OCI-LY7 (cell line): Measurements from ENCODE around the gene CSDE1. TPM values are rescaled to one million over a fixed set of nuclear protein-coding genes. Genes with fewer than 3 reads are reported as not detected.

Experiments used
- BruUV-seq: library from RNA; stranded (reverse); fragments of 400-500 nt; replicated peaks from 2 replicates; lab custom pipeline; 2021; lab: Mats Ljungman, UMichigan
- CTCF ChIA-PET: fragments of 300-600 bp; sonication (Branson Sonifier 250); formaldehyde crosslinking; loops from one replicate; lab custom pipeline; 2022; ENCODE audit warnings: antibody characterized with exemption; ENCODE audit not compliant: unreplicated experiment; lab: Charles Lee
- POLR2A ChIA-PET: fragments of 300-600 bp; sonication (Branson Sonifier 250); formaldehyde crosslinking; loops from one replicate; lab custom pipeline; 2022; ENCODE audit warnings: antibody characterized with exemption; lab: Charles Lee
- DNase-seq: peaks from one replicate; pipeline ENCODE4 v3.0.0-alpha.2; 2015; ENCODE audit warnings: low spot score
- H2AFZ ChIP-seq: fragments of 200-600 bp; sonication (generic), shearing (Covaris generic); 2 replicates; pipeline ENCODE4 v1.6.1; 2014; ENCODE audit warnings: mild to moderate bottlenecking, antibody characterized with exemption, low read length, moderate library complexity
- H3K27ac ChIP-seq: fragments of 200-600 bp; sonication (generic); 2 replicates; pipeline ENCODE4 v1.5.1; 2014; ENCODE audit warnings: mixed run types, low read depth, mild to moderate bottlenecking, moderate library complexity, low read length, inconsistent platforms; ENCODE audit not compliant: poor library complexity, severe bottlenecking
- H3K36me3 ChIP-seq: fragments of 200-600 bp; sonication (generic); 2 replicates; pipeline ENCODE4 v1.6.1; 2014; ENCODE audit warnings: mild to moderate bottlenecking, antibody characterized with exemption, low read length, moderate library complexity, mixed read lengths; ENCODE audit not compliant: insufficient read depth
- H3K4me1 ChIP-seq: fragments of 200-600 bp; sonication (generic); 2 replicates; pipeline ENCODE4 v1.5.1; 2014; ENCODE audit warnings: mild to moderate bottlenecking, low read length; ENCODE audit not compliant: insufficient read depth, poor library complexity, severe bottlenecking
- H3K4me2 ChIP-seq: fragments of 200-600 bp; sonication (generic); 2 replicates; pipeline ENCODE4 v1.6.1; 2014; ENCODE audit warnings: mild to moderate bottlenecking, low read length
- H3K4me3 ChIP-seq: fragments of 200-600 bp; sonication (generic); 2 replicates; pipeline ENCODE4 v1.5.1; 2014; ENCODE audit warnings: mild to moderate bottlenecking, low read depth, low read length; ENCODE audit not compliant: poor library complexity, severe bottlenecking
- H3K79me2 ChIP-seq: fragments of 200-600 bp; sonication (generic); 2 replicates; pipeline ENCODE4 v1.6.1; 2016; ENCODE audit warnings: low read depth, mild to moderate bottlenecking, low read length, moderate library complexity, mixed read lengths; ENCODE audit not compliant: insufficient read depth
- H3K9me2 ChIP-seq: fragments of 200-600 bp; sonication (generic); 2 replicates; pipeline ENCODE4 v1.6.1; 2016; ENCODE audit warnings: mild to moderate bottlenecking, low read length, mixed read lengths; ENCODE audit not compliant: insufficient read depth
- H3K9me3 ChIP-seq: fragments of 200-600 bp; sonication (generic); 2 replicates; pipeline ENCODE4 v1.6.1; 2014; ENCODE audit warnings: mild to moderate bottlenecking, mixed run types, low read length, mixed read lengths
- H4K20me1 ChIP-seq: fragments of 200-600 bp; sonication (generic); 2 replicates; pipeline ENCODE4 v1.6.1; 2014; ENCODE audit warnings: mild to moderate bottlenecking, antibody characterized with exemption, low read length, moderate library complexity, mixed read lengths; ENCODE audit not compliant: insufficient read depth
- EZH2phosphoT487 ChIP-seq: fragments of 200-600 bp; sonication (generic); IDR thresholded peaks from 2 replicates; pipeline ENCODE4 v1.6.1; 2018; ENCODE audit warnings: low read depth, borderline replicate concordance, mild to moderate bottlenecking, mixed run types, antibody characterized with exemption, low read length, moderate library complexity, mixed read lengths
- intact Hi-C: fragments of 100-400 bp; cut with micrococcal nuclease; formaldehyde crosslinking; loops from one replicate; pipeline ENCODE4 v1.10.0; 2022; ENCODE audit not compliant: unreplicated experiment
- total RNA-seq, 2 experiments: library from RNA; depleted of rRNA in 1 of 2; stranded (reverse); fragments of >200 nt in 1 of 2; shearing (Covaris generic) in 1 of 2; gene quantifications; 2 replicates each; pipeline ENCODE4 v1.2.3, GENCODE V29; 2014 to 2022
- TF ChIP-seq, protein P1 (sequence below): fragments of 200-600 bp; sonication (generic); conservative IDR thresholded peaks from 2 replicates; pipeline ENCODE4 v1.5.1; 2014; ENCODE audit warnings: mild to moderate bottlenecking, antibody characterized with exemption, low read length, moderate library complexity, mixed read lengths

Gene CSDE1
- total RNA-seq, 2 experiments from 2014 or later, result 177 to 426 TPM

- intact Hi-C loops, result loop anchor here (2.0 to 10.0 kb wide), 2 partner anchors 96 to 324 kb away; no protein-coding TSS in a partner anchor
These were observed 87.4 kb downstream of the CSDE1 start for GRCh38 chr1:114670083-114671010.

DNA sequence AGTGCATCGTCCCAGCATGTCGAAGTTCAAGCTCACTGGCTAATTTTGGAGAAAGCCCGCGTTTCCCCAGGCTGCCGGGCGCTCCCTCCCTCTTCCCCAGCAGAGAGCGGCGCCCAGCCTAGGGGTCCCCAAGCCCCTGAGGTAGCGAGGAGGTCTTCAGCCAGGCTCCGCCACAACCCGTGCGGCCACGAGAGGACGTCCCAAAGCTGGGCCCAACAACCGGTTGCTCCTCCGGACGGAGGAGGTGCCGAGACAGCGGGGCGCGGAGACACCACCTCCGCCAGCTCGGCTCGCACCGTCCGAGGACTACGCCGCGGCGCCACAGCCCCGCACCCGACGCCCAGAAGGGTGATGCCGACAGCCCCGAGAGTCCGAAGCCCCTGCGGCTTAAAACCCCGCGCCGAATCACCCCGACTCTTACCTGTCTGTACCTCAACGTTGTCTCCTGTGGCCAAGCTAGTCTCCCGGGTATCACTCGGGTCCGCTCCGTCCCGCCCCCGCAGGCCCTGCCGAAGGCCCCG lies 88.2 kb downstream of the CSDE1 start, which contains the start of gene DENND2C:
DENND2C (minus strand) TSS at position 488 of the 521 bp plus-strand sequence. CDS start 44,065 bp downstream, outside the sequence.
- Histone ChIP-seq H2AFZ (peak within 1 kb of the TSS; percentile 98), H3K79me2 (no peaks in the 10 kb centered on the region), H4K20me1 (no peaks in the 10 kb centered on the region), H3K9me2 (no peaks in the 10 kb centered on the region), H3K9me3 (no peaks in the 10 kb centered on the region), H3K4me3 (peak within 1 kb of the TSS; percentile 72), H3K4me1 (peaks cover 4% of the 10 kb centered on the region), H3K27ac (no peak within 1 kb of the TSS), H3K36me3 (no peaks in the 10 kb centered on the region), H3K4me2 (peak within 1 kb of the TSS; percentile 85)
- CTCF ChIA-PET, result no interaction called here
- no peak for TF ChIP-seq EZH2phosphoT487
- TF ChIP-seq, protein P1, sequence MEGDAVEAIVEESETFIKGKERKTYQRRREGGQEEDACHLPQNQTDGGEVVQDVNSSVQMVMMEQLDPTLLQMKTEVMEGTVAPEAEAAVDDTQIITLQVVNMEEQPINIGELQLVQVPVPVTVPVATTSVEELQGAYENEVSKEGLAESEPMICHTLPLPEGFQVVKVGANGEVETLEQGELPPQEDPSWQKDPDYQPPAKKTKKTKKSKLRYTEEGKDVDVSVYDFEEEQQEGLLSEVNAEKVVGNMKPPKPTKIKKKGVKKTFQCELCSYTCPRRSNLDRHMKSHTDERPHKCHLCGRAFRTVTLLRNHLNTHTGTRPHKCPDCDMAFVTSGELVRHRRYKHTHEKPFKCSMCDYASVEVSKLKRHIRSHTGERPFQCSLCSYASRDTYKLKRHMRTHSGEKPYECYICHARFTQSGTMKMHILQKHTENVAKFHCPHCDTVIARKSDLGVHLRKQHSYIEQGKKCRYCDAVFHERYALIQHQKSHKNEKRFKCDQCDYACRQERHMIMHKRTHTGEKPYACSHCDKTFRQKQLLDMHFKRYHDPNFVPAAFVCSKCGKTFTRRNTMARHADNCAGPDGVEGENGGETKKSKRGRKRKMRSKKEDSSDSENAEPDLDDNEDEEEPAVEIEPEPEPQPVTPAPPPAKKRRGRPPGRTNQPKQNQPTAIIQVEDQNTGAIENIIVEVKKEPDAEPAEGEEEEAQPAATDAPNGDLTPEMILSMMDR, result 0 out of 2 replicates have a peak, but pooled peaks have one; percentile 40
- intact Hi-C loops, result loop anchor here (2.0 to 10.0 kb wide), 2 partner anchors 95 to 323 kb away; no protein-coding TSS in a partner anchor
- no TSS peak for BruUV-seq
- peak; percentile 61 for DNase-seq
- POLR2A ChIA-PET, result interaction anchor here (0.7 to 1.4 kb wide), 4 partner anchors 26 to 307 kb away, joined by 3 read pairs; partner anchors contain the start of gene BCAS2

More at GRCh38 chr1:114670083-114671010, 87.4 kb downstream of the CSDE1 start:
- H4K20me1 ChIP-seq, result no peaks in the 10 kb centered on the region
- no peak overlapping the region for H3K27ac ChIP-seq
- no TSS peak for BruUV-seq
- no peak for TF ChIP-seq EZH2phosphoT487
- TF ChIP-seq, protein P1, result no peak
- H3K4me1 ChIP-seq, result peaks cover 4% of the 10 kb centered on the region
- no peaks in the 10 kb centered on the region for H3K9me2 ChIP-seq
- H3K79me2 ChIP-seq, result no peaks in the 10 kb centered on the region
- H3K36me3 ChIP-seq, result no peaks in the 10 kb centered on the region
- ChIA-PET POLR2A (interaction anchor here (0.7 to 1.4 kb wide), 3 partner anchors 87 to 308 kb away, joined by 3 read pairs; partner anchors contain the start of gene BCAS2), CTCF (no interaction called here)
- H3K9me3 ChIP-seq, result no peaks in the 10 kb centered on the region
- peak overlapping the region; percentile 98 for H2AFZ ChIP-seq
- peak overlapping the region; percentile 72 for H3K4me3 ChIP-seq
- H3K4me2 ChIP-seq, result peak overlapping the region; percentile 85
- DNase-seq, result peak; percentile 86
